ENCODE measurements around the gene LMLN. TPM values are rescaled to one million over a fixed set of nuclear protein-coding genes. Genes with fewer than 3 reads are reported as not detected.
A peak's percentile ranks its signal among the peaks of the same experiment; 100 is the strongest.

The LMLN gene
- total and polyA plus RNA-seq, 2 of the 13 experiments (the other 11 are each of a cell fraction or from before 2014, with no cell fraction given), result 1.2 to 1.8 TPM

DNA sequence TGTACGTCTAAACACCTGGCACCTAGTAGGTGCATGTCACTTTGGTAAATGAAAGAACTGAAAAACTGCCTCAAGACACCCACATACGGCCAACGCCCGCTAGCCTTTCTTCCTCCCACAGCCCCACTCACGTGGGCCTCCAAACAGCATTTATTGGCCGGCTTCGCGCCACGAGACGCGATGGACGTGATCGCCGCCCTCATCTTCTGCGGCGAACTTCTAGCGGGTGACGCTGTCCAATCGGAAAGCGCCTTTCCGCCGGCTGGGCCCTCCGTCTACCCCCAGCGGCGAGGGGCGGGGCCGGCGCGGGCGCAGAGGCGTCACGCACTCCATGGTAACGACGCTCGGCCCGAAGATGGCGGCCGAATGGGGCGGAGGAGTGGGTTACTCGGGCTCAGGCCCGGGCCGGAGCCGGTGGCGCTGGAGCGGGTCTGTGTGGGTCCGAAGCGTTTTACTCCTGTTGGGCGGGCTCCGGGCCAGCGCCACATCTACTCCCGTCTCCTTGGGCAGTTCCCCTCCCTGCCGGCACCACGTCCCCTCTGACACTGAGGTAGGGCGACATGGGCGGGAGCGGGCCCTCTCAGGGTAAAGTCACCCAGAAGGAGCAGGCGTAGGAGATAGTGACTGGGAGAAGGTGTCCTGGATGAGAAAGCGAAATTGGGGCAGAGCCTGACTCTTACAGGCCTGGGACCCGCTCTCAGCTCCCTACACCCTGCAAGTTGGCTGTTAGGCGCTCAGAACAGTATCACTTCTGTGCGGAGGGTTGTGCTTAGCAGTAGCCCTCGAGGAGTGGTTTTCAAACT is at the start of gene LMLN (continued):
- TF ChIP-seq ZFP91 (CRISPR knock-in tag; IDR thresholded peaks at IDR 0.05; ENCODE audit: borderline replicate concordance), result peak; percentile 79; the same call in 1 of the 2 replicates
- peak; percentile 72 for TF ChIP-seq KAT8 (CRISPR knock-in tag; IDR thresholded peaks at IDR 0.05)
- peak; percentile 56; the same call in 1 of the 2 replicates for TF ChIP-seq MTA1 (CRISPR knock-in tag; IDR thresholded peaks at IDR 0.05; ENCODE audit: borderline replicate concordance)
- TF ChIP-seq RXRB (CRISPR knock-in tag; IDR thresholded peaks at IDR 0.05; ENCODE audit: borderline replicate concordance), result 0 out of 2 replicates have a peak, but pooled peaks have one; percentile 39
- 0 out of 2 replicates have a peak, but pooled peaks have one; percentile 33 for TF ChIP-seq ZNF83 (CRISPR knock-in tag; IDR thresholded peaks at IDR 0.05; ENCODE audit: borderline replicate concordance)
- TF ChIP-seq KDM5B (CRISPR knock-in tag; IDR thresholded peaks at IDR 0.05; ENCODE audit: borderline replicate concordance), result peak; percentile 55; the same call in 1 of the 2 replicates
- peak; percentile 61; the same call in 1 of the 2 replicates for TF ChIP-seq ZNF451 (CRISPR knock-in tag; IDR thresholded peaks at IDR 0.05)
- peak; percentile 68 for TF ChIP-seq ZNF280B (CRISPR knock-in tag; IDR thresholded peaks at IDR 0.05; ENCODE audit: borderline replicate concordance)
- TF ChIP-seq, protein P1, sequence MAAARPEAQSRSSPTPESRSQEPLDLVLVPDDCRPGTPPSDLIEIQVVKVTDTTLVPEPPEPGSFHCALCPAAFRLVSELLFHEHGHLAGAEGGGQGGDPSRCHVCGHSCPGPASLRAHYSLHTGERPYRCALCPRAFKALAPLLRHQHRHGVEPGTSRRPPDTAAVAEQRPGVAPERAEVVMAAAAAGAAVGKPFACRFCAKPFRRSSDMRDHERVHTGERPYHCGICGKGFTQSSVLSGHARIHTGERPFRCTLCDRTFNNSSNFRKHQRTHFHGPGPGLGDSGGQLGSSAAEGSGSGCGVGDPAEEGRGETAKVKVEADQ (CRISPR knock-in tag; IDR thresholded peaks at IDR 0.05; ENCODE audit: borderline replicate concordance), result peak; percentile 55; the same call in 1 of the 2 replicates
- TF ChIP-seq, protein P2, sequence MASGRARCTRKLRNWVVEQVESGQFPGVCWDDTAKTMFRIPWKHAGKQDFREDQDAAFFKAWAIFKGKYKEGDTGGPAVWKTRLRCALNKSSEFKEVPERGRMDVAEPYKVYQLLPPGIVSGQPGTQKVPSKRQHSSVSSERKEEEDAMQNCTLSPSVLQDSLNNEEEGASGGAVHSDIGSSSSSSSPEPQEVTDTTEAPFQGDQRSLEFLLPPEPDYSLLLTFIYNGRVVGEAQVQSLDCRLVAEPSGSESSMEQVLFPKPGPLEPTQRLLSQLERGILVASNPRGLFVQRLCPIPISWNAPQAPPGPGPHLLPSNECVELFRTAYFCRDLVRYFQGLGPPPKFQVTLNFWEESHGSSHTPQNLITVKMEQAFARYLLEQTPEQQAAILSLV (CRISPR knock-in tag; IDR thresholded peaks at IDR 0.05; ENCODE audit: borderline replicate concordance), result peak; percentile 62; the same call in 1 of the 2 replicates
- peak; percentile 82 for TF ChIP-seq E2F5 (CRISPR knock-in tag; conservative IDR thresholded peaks at IDR 0.05)
- peak; percentile 56; the same call in 1 of the 2 replicates for TF ChIP-seq SP2 (CRISPR knock-in tag; IDR thresholded peaks at IDR 0.05)
- peak; percentile 60 for TF ChIP-seq TEAD3 (CRISPR knock-in tag; optimal IDR thresholded peaks at IDR 0.05; ENCODE audit: borderline replicate concordance)
- peak; percentile 47; the same call in 1 of the 2 replicates for TF ChIP-seq MEIS1 (CRISPR knock-in tag; IDR thresholded peaks at IDR 0.05; ENCODE audit: borderline replicate concordance)
- peak; percentile 83; the same call in 1 of the 2 replicates for TF ChIP-seq ZNF737 (CRISPR knock-in tag; IDR thresholded peaks at IDR 0.05; ENCODE audit: borderline replicate concordance)
- TF ChIP-seq, protein P3, sequence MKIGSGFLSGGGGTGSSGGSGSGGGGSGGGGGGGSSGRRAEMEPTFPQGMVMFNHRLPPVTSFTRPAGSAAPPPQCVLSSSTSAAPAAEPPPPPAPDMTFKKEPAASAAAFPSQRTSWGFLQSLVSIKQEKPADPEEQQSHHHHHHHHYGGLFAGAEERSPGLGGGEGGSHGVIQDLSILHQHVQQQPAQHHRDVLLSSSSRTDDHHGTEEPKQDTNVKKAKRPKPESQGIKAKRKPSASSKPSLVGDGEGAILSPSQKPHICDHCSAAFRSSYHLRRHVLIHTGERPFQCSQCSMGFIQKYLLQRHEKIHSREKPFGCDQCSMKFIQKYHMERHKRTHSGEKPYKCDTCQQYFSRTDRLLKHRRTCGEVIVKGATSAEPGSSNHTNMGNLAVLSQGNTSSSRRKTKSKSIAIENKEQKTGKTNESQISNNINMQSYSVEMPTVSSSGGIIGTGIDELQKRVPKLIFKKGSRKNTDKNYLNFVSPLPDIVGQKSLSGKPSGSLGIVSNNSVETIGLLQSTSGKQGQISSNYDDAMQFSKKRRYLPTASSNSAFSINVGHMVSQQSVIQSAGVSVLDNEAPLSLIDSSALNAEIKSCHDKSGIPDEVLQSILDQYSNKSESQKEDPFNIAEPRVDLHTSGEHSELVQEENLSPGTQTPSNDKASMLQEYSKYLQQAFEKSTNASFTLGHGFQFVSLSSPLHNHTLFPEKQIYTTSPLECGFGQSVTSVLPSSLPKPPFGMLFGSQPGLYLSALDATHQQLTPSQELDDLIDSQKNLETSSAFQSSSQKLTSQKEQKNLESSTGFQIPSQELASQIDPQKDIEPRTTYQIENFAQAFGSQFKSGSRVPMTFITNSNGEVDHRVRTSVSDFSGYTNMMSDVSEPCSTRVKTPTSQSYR (CRISPR knock-in tag; IDR thresholded peaks at IDR 0.05; ENCODE audit: borderline replicate concordance), result peak; percentile 40; the same call in 1 of the 2 replicates
- TF ChIP-seq ZNF530 (CRISPR knock-in tag; IDR thresholded peaks at IDR 0.05; ENCODE audit: low read depth), result no peak

Data from HepG2 (cell line).